ENCODE measurements around the gene GCFC2. TPM values are rescaled to one million over a fixed set of nuclear protein-coding genes. Genes with fewer than 3 reads are reported as not detected.

Gene GCFC2
- total RNA-seq, 2 donors from 2014 or later = 18.6 to 28.7 TPM

DNA sequence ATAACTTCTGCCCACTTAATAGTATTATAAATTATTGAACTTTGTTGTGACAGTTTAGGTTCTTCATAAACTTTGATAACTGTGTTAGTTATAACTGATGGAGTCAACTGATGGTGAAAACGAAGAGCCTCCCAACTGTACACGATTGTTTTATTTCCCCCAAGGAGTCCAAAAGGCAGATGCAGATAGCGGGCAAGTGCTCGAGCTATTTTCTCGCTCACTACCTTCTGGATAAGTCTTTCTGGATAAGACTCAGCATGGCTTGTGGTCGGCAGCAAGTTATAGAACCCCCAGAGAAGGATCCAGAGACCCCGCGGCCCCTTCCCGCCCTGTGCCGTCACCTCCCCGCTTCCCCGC is 517 bp downstream of the GCFC2 start:
- peak overlapping the region; percentile 70 for H3K4me3 Mint-ChIP-seq
- H3K4me1 Mint-ChIP-seq = peaks cover 21% of the 10 kb centered on the region
- WGBS, 2 experiments (ENCODE audit: insufficient coverage in 1 of 2, insufficient read length in 1 of 2) = 6 to 18% methylated on average over 6 to 12 of the region's 12 CpGs
- Histone ChIP-seq H3K4me1 (ENCODE audit: control insufficient read depth, insufficient read depth, low read length) (no peaks in the 10 kb centered on the region), H3K9ac (ENCODE audit: extremely low read depth, low read length, poor library complexity, severe bottlenecking) (peak overlapping the region; percentile 50), H3K9me3 (ENCODE audit: control insufficient read depth, low read length) (no peaks in the 10 kb centered on the region), H3K27ac (ENCODE audit: low read depth, low read length) (peak overlapping the region; percentile 91), H3K36me3 (ENCODE audit: control insufficient read depth, insufficient read depth, low read length) (peaks cover 9% of the 10 kb centered on the region), H3K27me3 (ENCODE audit: control insufficient read depth, insufficient read depth, low read length, poor library complexity, severe bottlenecking) (no peaks in the 10 kb centered on the region), H3K4me3 (ENCODE audit: low read length) (peak overlapping the region; percentile 80)
- TF ChIP-seq, protein P1, sequence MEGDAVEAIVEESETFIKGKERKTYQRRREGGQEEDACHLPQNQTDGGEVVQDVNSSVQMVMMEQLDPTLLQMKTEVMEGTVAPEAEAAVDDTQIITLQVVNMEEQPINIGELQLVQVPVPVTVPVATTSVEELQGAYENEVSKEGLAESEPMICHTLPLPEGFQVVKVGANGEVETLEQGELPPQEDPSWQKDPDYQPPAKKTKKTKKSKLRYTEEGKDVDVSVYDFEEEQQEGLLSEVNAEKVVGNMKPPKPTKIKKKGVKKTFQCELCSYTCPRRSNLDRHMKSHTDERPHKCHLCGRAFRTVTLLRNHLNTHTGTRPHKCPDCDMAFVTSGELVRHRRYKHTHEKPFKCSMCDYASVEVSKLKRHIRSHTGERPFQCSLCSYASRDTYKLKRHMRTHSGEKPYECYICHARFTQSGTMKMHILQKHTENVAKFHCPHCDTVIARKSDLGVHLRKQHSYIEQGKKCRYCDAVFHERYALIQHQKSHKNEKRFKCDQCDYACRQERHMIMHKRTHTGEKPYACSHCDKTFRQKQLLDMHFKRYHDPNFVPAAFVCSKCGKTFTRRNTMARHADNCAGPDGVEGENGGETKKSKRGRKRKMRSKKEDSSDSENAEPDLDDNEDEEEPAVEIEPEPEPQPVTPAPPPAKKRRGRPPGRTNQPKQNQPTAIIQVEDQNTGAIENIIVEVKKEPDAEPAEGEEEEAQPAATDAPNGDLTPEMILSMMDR (conservative IDR thresholded peaks at IDR 0.05) = no peak
- no peaks in the 10 kb centered on the region for H3K27me3 Mint-ChIP-seq (ENCODE audit: insufficient read depth)
- H3K9me3 Mint-ChIP-seq = peaks cover 6% of the 10 kb centered on the region
- H3K27ac Mint-ChIP-seq = peak overlapping the region; percentile 91
- no peak for DNase-seq
- peaks cover 16% of the 10 kb centered on the region for H3K36me3 Mint-ChIP-seq (ENCODE audit: low read depth)

DNA sequence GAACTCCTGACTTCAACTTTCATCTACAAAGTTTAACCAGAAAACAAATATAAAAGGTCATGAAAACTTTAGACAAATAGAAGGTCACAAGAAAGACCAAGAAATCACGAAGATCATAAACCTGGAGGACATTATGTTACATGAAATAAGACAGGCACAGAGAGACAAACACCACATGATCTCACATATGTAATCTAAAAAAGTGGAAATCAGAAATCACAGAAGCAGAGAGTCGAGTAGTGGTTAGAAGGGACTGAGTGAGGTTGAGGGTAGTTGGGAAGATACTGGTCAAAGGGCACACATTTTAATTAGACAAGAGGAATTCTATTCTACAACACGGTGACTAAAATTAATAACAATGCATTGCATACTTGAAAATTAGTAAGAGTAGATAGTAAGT is 1.4 kb downstream of the GCFC2 start:
- H3K27ac Mint-ChIP-seq = no peak overlapping the region
- peaks cover 21% of the 10 kb centered on the region for H3K4me1 Mint-ChIP-seq
- H3K27me3 ChIP-seq (ENCODE audit: control insufficient read depth, insufficient read depth, low read length, poor library complexity, severe bottlenecking) = no peaks in the 10 kb centered on the region
- peak overlapping the region; percentile 70 for H3K4me3 Mint-ChIP-seq
- H3K4me1 ChIP-seq (ENCODE audit: control insufficient read depth, insufficient read depth, low read length) = no peaks in the 10 kb centered on the region
- H3K36me3 ChIP-seq (ENCODE audit: control insufficient read depth, insufficient read depth, low read length) = peaks cover 17% of the 10 kb centered on the region
- H3K9me3 Mint-ChIP-seq = peaks cover 6% of the 10 kb centered on the region
- H3K9ac ChIP-seq (ENCODE audit: extremely low read depth, low read length, poor library complexity, severe bottlenecking) = no peak overlapping the region
- H3K9me3 ChIP-seq (ENCODE audit: control insufficient read depth, low read length) = no peaks in the 10 kb centered on the region
- WGBS, 2 experiments (ENCODE audit: insufficient coverage in 1 of 2, insufficient read length in 1 of 2) = 87 to 100% methylated on average over 2 of the region's 3 CpGs
- H3K36me3 Mint-ChIP-seq (ENCODE audit: low read depth) = peaks cover 25% of the 10 kb centered on the region
- TF ChIP-seq, protein P1 (conservative IDR thresholded peaks at IDR 0.05) = no peak
- peak overlapping the region; percentile 80 for H3K4me3 ChIP-seq (ENCODE audit: low read length)
- no peak overlapping the region for H3K27ac ChIP-seq (ENCODE audit: low read depth, low read length)
- no peaks in the 10 kb centered on the region for H3K27me3 Mint-ChIP-seq (ENCODE audit: insufficient read depth)
- DNase-seq = no peak

DNA sequence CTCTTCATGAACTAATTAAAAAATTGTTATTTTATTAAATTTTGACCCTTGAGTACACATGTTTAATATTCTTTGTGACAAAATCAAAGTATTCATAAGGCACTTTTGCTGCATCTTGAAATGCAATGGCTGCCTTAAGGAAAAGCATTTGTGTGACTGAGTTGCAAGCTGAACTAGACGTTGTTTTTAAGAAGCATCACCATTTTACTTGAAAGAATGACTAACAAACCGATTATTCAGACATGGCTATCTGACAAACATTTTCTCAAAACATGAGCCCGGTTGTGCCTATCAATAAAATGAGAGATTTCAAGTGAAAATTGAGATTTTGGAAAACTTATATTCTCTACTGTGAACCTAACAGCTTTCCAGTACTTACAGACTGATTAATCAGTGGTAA is 2.8 kb downstream of the GCFC2 start:
- H3K36me3 ChIP-seq (ENCODE audit: control insufficient read depth, insufficient read depth, low read length) = peaks cover 28% of the 10 kb centered on the region
- H3K4me3 Mint-ChIP-seq = no peak overlapping the region
- H3K9me3 Mint-ChIP-seq = peaks cover 6% of the 10 kb centered on the region
- TF ChIP-seq, protein P1 (conservative IDR thresholded peaks at IDR 0.05) = no peak
- H3K4me1 ChIP-seq (ENCODE audit: control insufficient read depth, insufficient read depth, low read length) = no peaks in the 10 kb centered on the region
- no peaks in the 10 kb centered on the region for H3K9me3 ChIP-seq (ENCODE audit: control insufficient read depth, low read length)
- H3K4me3 ChIP-seq (ENCODE audit: low read length) = no peak overlapping the region
- H3K4me1 Mint-ChIP-seq = peaks cover 21% of the 10 kb centered on the region
- no peaks in the 10 kb centered on the region for H3K27me3 ChIP-seq (ENCODE audit: control insufficient read depth, insufficient read depth, low read length, poor library complexity, severe bottlenecking)
- H3K27ac ChIP-seq (ENCODE audit: low read depth, low read length) = no peak overlapping the region
- no peak overlapping the region for H3K27ac Mint-ChIP-seq
- WGBS, 2 experiments (ENCODE audit: insufficient coverage in 1 of 2, insufficient read length in 1 of 2) = 97% methylated on average over 3 of the region's 3 CpGs; no CpG with 5 or more reads in 1 of the 2 experiments
- no peak overlapping the region for H3K9ac ChIP-seq (ENCODE audit: extremely low read depth, low read length, poor library complexity, severe bottlenecking)
- no peaks in the 10 kb centered on the region for H3K27me3 Mint-ChIP-seq (ENCODE audit: insufficient read depth)
- no peak for DNase-seq
- H3K36me3 Mint-ChIP-seq (ENCODE audit: low read depth) = peaks cover 33% of the 10 kb centered on the region
